Measurements from ENCODE around the gene CALN1. TPM values are rescaled to one million over a fixed set of nuclear protein-coding genes. Genes with fewer than 3 reads are reported as not detected.
"Not testable (repeated sequence)": the region's sequence is repeated elsewhere in the genome, so short reads cannot be mapped to it uniquely, and the experiment has no call there.

Gene CALN1
- total and polyA plus RNA-seq, 2 experiments from 2014 or later: 7.6 to 14.5 TPM

DNA sequence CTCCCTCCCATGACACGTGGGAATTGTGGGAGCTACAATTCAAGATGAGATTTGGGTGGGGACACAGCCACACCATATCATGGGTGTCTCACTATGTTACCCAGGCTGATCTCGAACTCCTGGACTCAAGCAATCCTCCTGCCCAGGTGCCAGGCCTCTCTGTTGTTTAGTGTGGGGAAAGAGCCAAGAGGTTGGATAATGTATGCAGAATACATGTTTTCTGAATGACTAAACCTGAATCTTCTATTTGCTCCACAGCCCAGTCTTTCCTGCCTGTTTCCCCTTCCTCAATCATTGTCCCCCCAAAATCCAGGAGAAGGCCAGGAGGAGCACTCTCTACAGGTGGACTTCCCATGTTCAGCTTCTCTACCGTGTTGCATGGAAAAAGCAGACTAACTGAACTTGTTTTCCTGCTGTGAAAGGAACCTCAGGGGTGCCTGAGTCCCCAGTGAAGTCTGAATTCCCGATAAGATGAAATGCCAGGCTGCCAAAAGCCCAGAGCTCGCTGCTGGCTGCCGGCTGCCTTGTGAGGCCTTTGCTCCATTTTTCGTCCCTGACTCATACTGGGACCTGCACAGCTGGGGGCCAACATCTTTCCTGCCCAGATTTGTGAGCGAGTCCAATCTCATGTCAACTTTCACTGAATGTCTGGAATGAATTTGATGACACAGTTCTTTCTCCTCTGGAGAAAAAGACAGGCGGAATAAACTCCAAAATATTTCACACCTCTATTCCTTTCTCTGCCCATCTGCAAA is 588.0 kb downstream of the CALN1 start:
- Histone ChIP-seq H3K27ac (ENCODE audit: low read depth) (no peak overlapping the region), H3F3A (replicated peaks; ENCODE audit: low read depth) (no peaks in the 10 kb centered on the region), H3K9me2 (ENCODE audit: insufficient read depth) (no peaks in the 10 kb centered on the region), H3K36me3 (ENCODE audit: insufficient read depth) (no peaks in the 10 kb centered on the region; the same call in 1 of the 2 replicates), H3K4me1 (ENCODE audit: insufficient read depth) (no peaks in the 10 kb centered on the region; the same call in 1 of the 2 replicates), H4K20me1 (replicated peaks; ENCODE audit: insufficient read depth) (no peaks in the 10 kb centered on the region; the same call in 1 of the 2 replicates), H3K4me2 (no peak overlapping the region), H2AFZ (no peak overlapping the region), H3K4me3 (no peak overlapping the region), H3K27me3 (ENCODE audit: insufficient read depth) (no peaks in the 10 kb centered on the region), H3K79me2 (replicated peaks; ENCODE audit: insufficient read depth) (no peaks in the 10 kb centered on the region)
- H3K9me3 Mint-ChIP-seq: peaks cover 14% of the 10 kb centered on the region
- no peak for TF ChIP-seq ZNF114 (CRISPR knock-in tag; IDR thresholded peaks at IDR 0.05)
- TF ChIP-seq JUNB (IDR thresholded peaks at IDR 0.05; ENCODE audit: unreplicated experiment): no peak
- no peak for TF ChIP-seq CREB1 (CRISPR knock-in tag; IDR thresholded peaks at IDR 0.05; ENCODE audit: low read depth)
- TF ChIP-seq CTCF (conservative IDR thresholded peaks at IDR 0.05; ENCODE audit: low read depth in 2 of 2): no peak
- no peak for TF ChIP-seq STAT1 (IDR thresholded peaks at IDR 0.05; ENCODE audit: unreplicated experiment)
- H3K27me3 Mint-ChIP-seq (ENCODE audit: insufficient read depth, low read depth, poor library complexity): peaks cover 1% of the 10 kb centered on the region
- H3K27ac Mint-ChIP-seq: peak overlapping the region; percentile 32; the same call in 1 of the 2 replicates
- ATAC-seq (no peak; the same call in 2 of the 3 replicates), DNase-seq (ENCODE audit: low spot score) (peak; percentile 13)
- no peak overlapping the region for H3K4me3 Mint-ChIP-seq
- peaks cover 19% of the 10 kb centered on the region for H3K36me3 Mint-ChIP-seq (ENCODE audit: low read depth)
- peaks cover 6% of the 10 kb centered on the region for H3K4me1 Mint-ChIP-seq

GRCh38 chr7:71822406-71822805 is 589.7 kb downstream of the CALN1 start:
- H3K27ac ChIP-seq (ENCODE audit: low read depth); H3K4me2 ChIP-seq; H3K4me1 ChIP-seq (ENCODE audit: insufficient read depth); H3K4me1 Mint-ChIP-seq; H3K4me3 Mint-ChIP-seq; H3K27ac Mint-ChIP-seq; DNase-seq (ENCODE audit: low spot score); H2AFZ ChIP-seq; ATAC-seq; H3K36me3 ChIP-seq (ENCODE audit: insufficient read depth); H3K9me2 ChIP-seq (ENCODE audit: insufficient read depth); H3K79me2 ChIP-seq (replicated peaks; ENCODE audit: insufficient read depth); H3K27me3 ChIP-seq (ENCODE audit: insufficient read depth); H3F3A ChIP-seq (replicated peaks; ENCODE audit: low read depth); H3K4me3 ChIP-seq; H3K27me3 Mint-ChIP-seq (ENCODE audit: insufficient read depth, low read depth, poor library complexity); H4K20me1 ChIP-seq (replicated peaks; ENCODE audit: insufficient read depth): not testable (repeated sequence)
- peaks cover 18% of the 10 kb centered on the region for H3K9me3 Mint-ChIP-seq
- H3K36me3 Mint-ChIP-seq (ENCODE audit: low read depth): peaks cover 19% of the 10 kb centered on the region

GRCh38 chr7:71817916-71818315 is 594.2 kb downstream of the CALN1 start:
- H3F3A ChIP-seq (replicated peaks; ENCODE audit: low read depth): no peaks in the 10 kb centered on the region
- H3K36me3 ChIP-seq (ENCODE audit: insufficient read depth): no peaks in the 10 kb centered on the region; the same call in 1 of the 2 replicates
- no peak for DNase-seq (ENCODE audit: low spot score)
- no peaks in the 10 kb centered on the region for H3K9me2 ChIP-seq (ENCODE audit: insufficient read depth)
- no peak overlapping the region for H3K4me2 ChIP-seq
- H3K4me1 ChIP-seq (ENCODE audit: insufficient read depth): no peaks in the 10 kb centered on the region
- Mint-ChIP-seq H3K9me3 (peaks cover 13% of the 10 kb centered on the region), H3K36me3 (ENCODE audit: low read depth) (peaks cover 16% of the 10 kb centered on the region), H3K4me1 (peaks cover 4% of the 10 kb centered on the region), H3K27me3 (ENCODE audit: insufficient read depth, low read depth, poor library complexity) (no peaks in the 10 kb centered on the region), H3K4me3 (no peak overlapping the region), H3K27ac (no peak overlapping the region)
- no peaks in the 10 kb centered on the region for H4K20me1 ChIP-seq (replicated peaks; ENCODE audit: insufficient read depth)
- TF ChIP-seq CTCF (conservative IDR thresholded peaks at IDR 0.05; ENCODE audit: low read depth in 2 of 2) (no peak), ZNF331 (CRISPR knock-in tag; IDR thresholded peaks at IDR 0.05; ENCODE audit: low read depth) (no peak)
- H3K27ac ChIP-seq (ENCODE audit: low read depth): no peak overlapping the region
- ATAC-seq: no peak
- H3K79me2 ChIP-seq (replicated peaks; ENCODE audit: insufficient read depth): no peaks in the 10 kb centered on the region
- H2AFZ ChIP-seq: no peak overlapping the region
- no peaks in the 10 kb centered on the region for H3K27me3 ChIP-seq (ENCODE audit: insufficient read depth)
- H3K4me3 ChIP-seq: no peak overlapping the region

Data from GM23338 (cell line).